Measurements from ENCODE around the gene ITPK1. TPM values are rescaled to one million over a fixed set of nuclear protein-coding genes. Genes with fewer than 3 reads are reported as not detected.

ITPK1 gene
- total and polyA plus RNA-seq, 2 experiments from 2014 or later = 35.9 to 101 TPM

GRCh38 chr14:92994131-92994676, 121.5 kb downstream of the ITPK1 start:
- H3K36me3 ChIP-seq (ENCODE audit: insufficient read depth) = no peaks in the 10 kb centered on the region
- H3F3A ChIP-seq (replicated peaks; ENCODE audit: low read depth) = no peaks in the 10 kb centered on the region
- Mint-ChIP-seq H3K9me3 (no peaks in the 10 kb centered on the region; the same call in 2 of the 3 replicates), H3K36me3 (ENCODE audit: low read depth) (peaks cover 32% of the 10 kb centered on the region), H3K27me3 (ENCODE audit: insufficient read depth, low read depth, poor library complexity) (peaks cover 12% of the 10 kb centered on the region), H3K27ac (no peak overlapping the region), H3K4me3 (no peak overlapping the region; the same call in 2 of the 3 replicates), H3K4me1 (peaks cover 19% of the 10 kb centered on the region)
- H3K27me3 ChIP-seq (ENCODE audit: insufficient read depth) = no peaks in the 10 kb centered on the region
- H3K4me2 ChIP-seq = no peak overlapping the region
- no peak overlapping the region for H3K27ac ChIP-seq (ENCODE audit: low read depth)
- H3K4me3 ChIP-seq = no peak overlapping the region
- DNase-seq (ENCODE audit: low spot score) (no peak), ATAC-seq (no peak)
- H3K9me2 ChIP-seq (ENCODE audit: insufficient read depth) = no peaks in the 10 kb centered on the region
- H3K79me2 ChIP-seq (replicated peaks; ENCODE audit: insufficient read depth) = peaks cover 17% of the 10 kb centered on the region
- peaks cover 6% of the 10 kb centered on the region for H4K20me1 ChIP-seq (replicated peaks; ENCODE audit: insufficient read depth)
- H2AFZ ChIP-seq = no peak overlapping the region
- H3K4me1 ChIP-seq (ENCODE audit: insufficient read depth) = no peaks in the 10 kb centered on the region
- TF ChIP-seq ETS1 (IDR thresholded peaks at IDR 0.05) (no peak), CTCF (conservative IDR thresholded peaks at IDR 0.05; ENCODE audit: low read depth in 2 of 2) (no peak), CREB1 (CRISPR knock-in tag; IDR thresholded peaks at IDR 0.05; ENCODE audit: low read depth) (no peak), STAT1 (IDR thresholded peaks at IDR 0.05; ENCODE audit: unreplicated experiment) (no peak), EZH2 (IDR thresholded peaks at IDR 0.05; ENCODE audit: low read depth, unreplicated experiment) (no peak), ZNF462 (CRISPR knock-in tag; IDR thresholded peaks at IDR 0.05) (no peak)

Measured in GM23338 (cell line).